ENCODE results near the gene CDYL.

Gene CDYL

DNA sequence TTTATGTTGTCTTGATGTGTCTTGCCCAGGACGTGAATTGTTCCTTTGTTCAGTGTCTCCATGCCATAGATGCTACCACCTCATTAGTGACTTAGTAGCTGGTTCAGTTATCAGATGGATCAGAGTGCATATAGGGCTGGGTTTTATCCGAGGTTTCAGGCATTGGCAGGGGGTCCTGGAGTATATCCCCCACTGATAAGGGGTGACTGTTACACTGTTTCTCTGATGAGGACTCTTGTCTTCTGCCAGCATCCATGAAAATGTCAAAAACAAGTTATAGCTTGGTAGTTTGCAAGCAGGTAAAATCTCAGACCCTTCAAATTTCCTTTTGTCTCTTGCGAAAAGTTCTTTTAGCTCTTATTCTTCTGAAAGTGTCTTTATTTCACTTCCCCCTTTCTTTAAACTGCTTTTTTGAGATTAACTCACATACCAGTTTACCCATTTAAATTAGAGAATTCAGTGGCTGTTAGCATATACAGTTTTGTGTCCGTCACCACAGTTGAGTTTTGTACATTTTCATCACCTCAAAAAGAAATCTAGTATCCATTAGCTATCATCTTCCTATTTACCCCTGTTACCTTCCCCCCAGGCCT lies 109.2 kb downstream of the CDYL start:
- DNase-seq, result no peak

DNA sequence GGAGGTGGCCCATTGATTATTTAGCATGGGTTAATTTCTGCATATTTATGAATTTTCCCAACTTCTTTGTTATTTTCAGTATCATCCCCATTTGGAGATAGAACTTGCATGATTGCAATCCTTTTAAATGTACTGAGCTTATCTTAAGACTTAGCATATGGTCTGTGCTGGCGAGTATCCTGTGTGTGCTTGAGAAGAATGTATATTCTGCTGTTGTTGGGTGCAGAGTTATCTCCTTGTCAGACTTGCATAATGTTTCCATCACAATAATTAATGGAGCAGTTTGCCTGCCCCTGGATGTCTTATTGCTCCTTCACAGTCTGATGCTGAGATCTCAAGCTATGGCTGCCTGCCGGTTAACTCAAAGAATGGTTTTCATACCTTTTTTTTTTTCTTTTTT lies 112.6 kb downstream of the CDYL start:
- no peak for DNase-seq

DNA sequence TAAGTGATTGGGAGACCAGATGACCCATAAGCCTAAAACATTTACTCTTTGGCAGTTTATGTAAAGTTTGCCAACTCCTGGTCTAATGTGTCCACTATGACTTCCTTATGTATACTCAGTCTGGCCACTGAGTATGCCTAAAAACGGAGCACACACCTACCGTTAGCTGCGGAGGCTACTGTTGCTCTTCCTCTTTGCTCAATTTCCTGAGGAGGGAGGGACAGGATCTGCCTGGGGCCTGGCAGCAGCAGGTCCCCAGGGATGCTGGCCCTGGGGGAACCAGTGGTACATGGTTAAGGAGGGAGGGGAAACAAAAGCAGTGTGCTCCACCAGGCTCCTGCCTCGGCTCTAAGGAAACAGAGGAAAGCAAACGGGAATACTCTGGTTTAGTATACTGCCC lies 113.5 kb downstream of the CDYL start:
- no peak for DNase-seq

DNA sequence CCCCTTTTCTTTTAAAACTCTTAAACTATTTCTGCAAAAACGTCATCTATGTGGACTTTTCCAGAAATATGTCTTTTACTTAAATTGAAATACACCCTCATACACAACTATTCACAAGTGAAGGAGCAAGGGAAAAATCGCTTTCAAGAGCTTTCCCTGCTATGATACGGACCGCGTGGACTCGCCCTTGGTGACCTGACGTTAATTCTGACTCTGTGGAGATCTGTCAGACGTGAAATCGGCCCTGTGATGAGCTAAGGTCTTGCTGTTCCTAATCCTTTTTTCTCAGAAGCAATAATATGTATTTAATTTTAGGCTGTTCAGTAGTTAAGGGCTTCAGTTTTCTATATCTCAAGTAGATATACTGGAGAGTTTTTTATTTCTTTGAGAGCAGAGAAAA lies 114.0 kb downstream of the CDYL start:
- DNase-seq, result no peak

DNA sequence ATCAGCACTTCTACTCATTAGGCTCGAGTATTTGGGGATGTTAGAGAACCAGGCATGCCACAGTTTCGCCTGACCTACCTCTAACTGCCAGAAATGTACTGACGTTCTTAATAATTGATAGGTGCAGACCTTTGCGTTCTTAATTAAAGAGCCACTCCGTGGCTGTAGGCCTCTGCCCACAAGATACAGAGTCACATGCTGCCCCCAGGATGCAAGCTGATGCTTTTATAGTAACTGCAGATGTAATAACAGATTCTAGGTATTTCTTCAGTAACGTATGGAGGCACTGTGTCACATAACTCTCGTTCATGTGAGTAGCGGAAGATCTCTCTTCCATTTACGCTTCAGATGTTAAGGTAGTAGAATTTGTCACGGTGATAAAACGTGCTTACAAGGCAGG lies 114.4 kb downstream of the CDYL start:
- no peak for DNase-seq

DNA sequence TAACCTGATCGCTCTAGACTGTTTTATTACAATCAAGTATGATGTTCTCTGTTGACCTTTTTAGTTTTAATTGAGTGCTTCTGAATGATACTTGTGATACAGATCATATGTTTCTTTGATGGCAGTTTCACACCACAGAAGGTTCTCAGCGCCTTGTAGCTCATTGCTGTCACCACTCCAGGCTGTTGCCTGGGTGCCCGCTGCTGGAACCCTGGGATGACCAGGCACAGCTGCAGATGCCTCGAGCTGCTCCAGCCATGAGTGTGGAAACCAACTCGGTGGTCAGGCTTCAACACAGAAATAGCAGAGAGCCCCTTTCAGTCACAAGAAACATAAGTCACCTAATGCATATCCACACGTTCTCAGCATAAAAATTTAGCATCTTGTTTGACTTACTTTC lies 114.9 kb downstream of the CDYL start:
- DNase-seq, result no peak

DNA sequence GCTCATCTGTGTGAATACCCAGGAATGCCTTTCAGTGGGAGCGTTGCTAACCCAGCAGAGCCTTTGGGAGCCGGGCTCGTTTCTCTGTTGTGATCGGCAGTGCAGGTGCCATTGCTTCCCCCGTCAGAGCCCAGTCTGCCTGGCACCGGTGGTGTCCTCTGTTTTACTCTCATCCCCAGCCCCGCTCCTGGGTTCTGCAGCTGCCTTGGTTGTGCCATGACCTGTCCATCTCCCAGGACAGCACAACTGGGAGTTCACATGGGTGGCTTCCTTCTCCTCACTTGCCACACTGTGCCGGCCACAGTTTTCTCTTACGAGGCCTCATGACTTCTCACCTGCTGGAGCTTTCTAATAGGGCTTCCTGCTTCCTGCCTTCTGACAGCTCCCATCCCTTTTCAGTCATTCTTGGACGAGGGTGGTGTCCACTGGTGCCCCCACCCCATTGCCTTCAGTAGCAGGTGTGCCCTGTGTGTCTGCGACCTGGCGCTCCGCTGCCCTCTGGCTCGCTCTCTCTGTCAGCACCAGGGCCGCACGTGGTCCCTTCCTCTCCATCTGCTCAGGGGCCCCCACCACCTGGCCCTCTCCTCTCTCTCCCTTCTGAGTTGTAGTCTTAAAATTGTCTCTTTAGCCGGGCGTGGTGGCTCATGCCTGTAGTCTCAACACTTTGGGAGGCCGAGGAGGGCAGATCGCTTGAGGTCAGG lies 116.7 kb downstream of the CDYL start:
- DNase-seq, result no peak

DNA sequence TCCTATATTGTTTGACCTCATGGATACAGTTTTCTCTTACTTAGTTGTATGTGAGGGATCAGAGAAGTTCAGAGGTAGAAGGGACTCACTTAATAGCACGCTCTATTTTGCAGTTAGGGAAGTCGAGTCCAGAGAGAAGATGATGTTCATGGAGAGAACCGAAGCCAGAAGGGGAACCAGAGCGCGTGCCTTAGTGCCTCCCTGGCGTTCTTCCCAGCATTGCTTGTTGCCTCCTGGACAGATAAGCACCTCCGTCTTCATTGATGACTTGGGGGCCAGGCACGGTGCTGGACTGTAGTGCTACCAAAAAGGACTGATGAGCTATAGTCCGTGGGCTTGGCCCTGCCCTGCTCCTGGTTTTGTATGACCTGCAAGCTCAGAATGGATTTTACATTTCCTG lies 117.8 kb downstream of the CDYL start:
- no peak for DNase-seq

DNA sequence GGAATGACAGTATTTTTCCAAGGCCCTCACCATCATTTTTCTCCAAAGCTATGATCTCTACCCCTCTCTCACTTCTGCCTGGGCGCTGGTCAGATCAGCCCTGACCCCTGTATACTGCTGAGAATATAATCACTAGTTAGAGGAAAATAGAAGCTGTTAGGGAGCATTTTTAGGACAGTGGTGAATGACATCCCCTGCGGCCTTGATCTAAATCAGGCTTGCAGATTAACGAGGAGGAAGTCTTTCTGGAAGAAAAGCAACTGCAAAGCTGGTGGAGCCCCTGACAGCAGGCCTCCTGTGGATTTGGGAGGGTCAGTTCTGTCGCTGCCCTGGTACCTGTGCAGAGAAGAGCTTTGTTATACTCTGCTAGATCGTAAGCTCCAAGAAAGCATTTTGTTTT lies 119.8 kb downstream of the CDYL start:
- no peak for DNase-seq

DNA sequence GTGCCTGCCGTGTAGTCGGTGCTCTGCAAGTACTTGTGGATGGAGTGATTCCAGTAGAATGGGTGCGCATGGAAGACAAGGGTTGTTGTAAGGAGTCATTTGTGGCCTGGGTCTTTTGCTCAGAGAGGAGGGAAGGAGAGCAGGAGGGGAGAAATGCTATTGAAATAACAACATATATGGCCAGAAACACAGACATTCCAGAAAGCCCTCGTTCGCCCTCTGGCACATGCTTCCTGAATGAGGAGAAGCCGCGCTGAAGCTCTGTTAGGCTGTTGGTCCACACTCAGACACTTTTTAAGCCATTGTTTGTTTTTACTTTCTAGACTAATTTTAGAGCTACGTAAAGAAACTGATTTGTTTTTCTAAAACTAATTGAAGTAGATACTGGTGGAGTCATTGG lies 120.2 kb downstream of the CDYL start:
- no peak for DNase-seq

DNA sequence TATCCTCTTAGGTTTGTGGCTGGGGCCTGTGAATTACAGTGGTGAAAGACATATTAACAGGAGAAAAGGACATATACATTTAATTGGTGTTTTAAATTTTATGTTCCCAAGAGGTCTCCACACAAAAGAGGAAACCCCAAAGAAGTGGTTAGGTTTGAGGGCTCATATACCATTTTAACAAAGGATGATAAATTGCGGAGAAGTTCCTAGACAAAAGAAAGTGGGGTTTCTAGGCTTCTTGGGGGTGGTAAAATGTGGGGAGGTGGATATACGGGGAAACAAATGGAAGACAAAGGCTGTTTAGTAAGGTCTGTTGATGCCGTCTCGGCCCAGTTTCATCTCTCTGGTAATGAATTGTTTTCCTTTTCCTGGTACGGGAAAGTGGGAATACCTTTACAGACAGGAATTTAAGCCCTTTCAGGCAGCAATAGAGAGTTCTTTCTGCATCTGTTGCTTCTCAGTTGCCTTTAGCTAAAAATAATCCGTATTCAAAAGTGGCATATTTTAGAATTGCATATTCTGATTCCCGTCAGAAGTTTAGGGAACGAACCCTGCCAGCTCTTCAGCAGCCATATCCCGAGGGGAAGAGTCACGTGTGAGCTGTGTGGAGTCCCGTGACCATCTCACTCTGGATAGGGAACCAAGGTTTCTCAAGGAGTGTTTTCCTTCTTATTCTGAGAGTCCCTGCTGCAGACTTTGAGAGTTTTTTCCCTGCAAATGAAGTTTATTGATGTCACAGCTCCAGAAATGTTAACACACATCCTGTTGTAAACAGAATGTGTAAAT lies 123.2 kb downstream of the CDYL start:
- DNase-seq, result no peak

DNA sequence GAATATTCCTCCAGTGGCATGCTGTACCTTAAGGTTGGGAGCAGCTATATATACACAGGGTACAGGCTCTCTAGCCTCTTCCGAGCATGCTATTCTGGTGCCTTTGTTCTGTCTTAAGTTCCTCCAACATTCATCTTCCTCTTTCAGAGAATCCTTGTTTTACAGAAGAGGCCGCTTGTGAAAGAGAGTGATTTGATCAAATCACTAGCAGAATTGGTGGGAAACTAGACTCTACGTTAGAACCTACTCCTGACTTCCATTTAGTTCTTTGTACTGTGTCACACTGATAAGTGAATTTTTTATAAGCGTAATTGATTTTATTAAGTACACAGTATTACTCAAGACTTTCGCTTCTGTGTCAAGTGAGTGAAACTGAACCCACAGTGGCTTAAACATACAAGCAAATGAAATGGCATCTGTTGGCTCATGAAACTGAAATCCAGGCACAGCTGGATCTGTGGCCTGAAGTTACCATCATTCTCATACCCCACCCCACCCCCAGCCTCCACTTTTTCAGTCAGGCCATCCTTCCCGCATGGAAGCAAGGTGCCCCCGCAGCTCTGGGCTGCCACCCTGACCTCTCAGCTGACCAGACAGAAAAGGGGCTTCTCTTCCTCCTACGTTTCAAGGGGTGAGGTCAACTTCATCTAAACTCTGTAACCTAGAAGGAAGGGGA lies 125.3 kb downstream of the CDYL start:
- no peak for DNase-seq

DNA sequence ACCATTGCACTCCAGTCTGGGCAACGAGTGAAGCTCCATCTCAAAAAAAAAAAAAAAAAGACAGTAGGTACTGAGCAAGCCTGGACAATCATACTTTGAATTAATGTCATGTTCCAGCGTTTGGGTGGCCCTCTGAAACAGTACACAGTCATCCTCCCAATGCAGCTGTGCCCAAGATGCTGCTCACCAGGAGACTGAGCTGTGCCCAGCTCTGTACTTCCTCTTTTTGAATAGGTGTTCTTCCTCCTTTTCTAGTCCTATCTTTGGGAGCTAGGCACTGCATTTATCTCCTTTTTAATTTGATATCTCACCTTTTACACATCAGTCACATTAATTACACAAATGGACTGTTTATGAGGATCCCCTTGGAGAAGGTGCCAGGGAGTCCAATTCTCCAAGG lies 126.2 kb downstream of the CDYL start:
- DNase-seq, result peak; percentile 22

DNA sequence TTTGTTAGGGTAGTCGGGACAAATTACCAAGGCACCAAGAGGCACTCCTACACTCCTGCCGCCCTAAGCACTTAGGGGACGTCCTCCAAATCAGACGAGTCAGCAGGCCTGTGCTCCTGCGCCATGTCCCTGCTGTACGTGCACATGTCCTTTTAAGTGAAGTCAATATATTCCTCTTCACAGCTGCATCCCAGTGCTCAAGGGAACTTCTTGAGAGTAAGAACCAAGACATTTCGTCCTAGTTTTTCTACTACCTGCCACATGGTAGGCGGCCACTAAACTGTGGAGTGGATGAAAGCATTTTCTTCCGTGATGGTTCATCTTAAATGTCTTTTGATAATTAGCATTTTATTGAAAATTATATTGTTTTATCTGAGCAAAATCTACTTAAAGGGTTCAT lies 126.9 kb downstream of the CDYL start:
- DNase-seq, result no peak

DNA sequence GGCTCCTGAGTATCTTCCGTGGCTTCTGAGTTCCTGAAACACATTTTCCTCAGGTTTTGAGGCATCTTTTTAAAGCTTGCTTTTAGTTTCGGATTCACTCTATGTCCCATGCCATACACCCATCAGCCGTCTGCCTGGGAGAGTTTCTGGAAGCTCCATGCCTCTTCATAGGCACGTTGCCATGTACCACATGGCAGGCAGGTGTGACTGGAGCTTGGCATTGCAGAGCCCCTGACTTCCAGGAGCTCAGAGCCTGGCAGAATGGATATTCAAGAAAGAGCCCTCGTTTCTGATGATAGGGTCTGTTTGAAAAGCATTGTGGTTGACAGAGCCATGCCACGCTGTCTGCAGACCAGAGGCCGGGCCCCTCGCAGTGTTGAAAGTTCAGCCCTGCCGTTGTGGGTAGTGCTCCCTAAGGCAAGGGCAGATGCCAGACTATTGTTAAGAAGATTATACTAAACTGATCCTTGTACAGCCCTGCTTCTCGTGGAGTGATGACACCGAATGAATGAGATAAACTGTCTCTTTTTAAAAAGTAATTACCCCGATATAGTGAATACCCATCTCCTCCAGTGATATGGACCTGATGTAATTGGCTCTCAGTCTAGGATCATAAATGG lies 127.7 kb downstream of the CDYL start:
- no peak for DNase-seq

DNA sequence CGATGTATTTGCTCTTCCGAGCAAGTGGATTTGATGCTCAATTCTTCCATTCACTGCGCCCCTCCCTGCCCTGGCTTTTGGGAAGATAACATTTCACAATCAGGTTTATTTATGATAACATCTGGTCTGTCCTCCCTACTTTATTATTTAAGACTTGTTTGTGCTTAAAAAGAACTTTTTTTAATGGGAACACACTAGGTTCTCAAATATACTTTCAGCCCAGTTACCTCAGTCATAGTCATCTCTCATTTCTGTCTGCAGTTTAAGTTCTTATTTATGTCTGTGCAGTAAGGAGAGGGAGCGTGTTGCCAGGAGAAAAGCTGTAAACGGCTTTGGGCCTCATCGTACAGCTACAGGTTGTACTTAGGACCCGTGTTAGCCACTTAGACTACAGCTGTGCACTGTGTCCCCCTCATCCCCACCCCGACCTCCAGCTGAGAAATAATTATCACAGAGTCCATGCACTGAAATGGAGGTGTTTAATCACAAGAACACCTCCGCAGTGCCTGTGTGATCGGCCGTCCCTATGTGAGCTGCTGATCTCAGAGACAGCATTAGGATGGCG lies 128.3 kb downstream of the CDYL start:
- DNase-seq, result no peak

DNA sequence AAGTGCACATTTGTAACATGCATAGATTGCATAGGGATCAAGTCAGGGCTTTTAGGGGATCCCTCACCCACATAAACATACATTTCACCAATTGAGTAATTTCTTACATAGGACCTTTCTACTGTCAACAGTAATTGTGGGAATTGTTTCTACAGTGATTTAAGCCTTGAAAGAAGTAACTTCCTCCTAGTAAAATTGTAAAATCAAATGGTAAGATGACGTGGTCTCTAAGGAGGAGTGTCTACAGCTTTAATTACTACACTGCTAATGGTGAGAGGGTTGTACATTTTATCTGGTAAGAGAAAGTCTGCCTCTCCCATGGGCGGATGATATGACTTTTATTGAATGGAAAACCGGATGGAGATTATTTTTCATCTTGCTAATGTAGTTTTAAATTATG lies 129.6 kb downstream of the CDYL start:
- peak; percentile 29 for DNase-seq

DNA sequence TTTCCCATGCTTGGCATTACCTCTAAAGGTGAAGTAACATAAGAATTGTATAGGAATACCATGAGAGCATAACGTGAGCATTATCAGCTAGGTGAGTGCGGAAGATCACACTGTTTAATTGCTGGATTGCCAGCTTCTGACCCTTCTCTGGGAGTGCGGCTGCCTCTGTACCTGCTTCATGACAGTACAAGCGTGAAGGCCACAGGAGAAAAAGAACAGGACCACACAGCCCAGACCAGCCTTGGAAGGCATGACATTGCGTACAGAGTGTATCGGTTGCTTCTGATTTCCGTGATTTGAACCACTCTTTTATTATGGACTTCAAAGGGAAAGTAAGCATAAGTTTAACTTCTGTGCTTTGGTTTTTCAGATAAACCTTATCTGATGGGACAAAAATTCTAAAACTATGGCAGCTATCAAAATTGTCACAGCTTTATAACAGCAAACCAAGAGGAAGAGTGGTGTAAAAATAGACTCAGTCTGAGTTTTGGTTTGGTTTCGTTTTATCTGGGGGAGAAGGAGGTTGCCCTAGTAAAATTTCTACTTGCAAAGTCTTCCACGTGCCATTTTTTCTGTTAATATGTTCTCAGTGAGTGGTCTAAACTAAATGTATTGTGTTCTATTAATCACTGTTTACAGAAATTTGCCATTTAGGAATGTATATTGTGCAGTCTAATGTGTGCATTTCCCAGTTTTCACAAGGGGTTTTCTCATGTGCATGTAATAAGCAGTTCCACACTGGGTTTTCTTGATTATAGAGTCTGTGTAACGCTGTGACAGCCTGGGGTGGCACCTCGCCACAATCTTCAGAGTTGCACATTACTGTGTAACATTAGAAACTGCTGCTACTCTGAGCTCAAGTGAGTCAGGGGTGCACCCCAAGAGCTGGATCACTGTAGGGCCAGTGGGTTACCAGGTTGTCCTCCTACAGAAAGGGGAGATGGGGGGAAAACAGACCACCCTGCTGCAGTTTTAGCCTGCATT lies 130.4 kb downstream of the CDYL start:
- DNase-seq, result peak; percentile 40

DNA sequence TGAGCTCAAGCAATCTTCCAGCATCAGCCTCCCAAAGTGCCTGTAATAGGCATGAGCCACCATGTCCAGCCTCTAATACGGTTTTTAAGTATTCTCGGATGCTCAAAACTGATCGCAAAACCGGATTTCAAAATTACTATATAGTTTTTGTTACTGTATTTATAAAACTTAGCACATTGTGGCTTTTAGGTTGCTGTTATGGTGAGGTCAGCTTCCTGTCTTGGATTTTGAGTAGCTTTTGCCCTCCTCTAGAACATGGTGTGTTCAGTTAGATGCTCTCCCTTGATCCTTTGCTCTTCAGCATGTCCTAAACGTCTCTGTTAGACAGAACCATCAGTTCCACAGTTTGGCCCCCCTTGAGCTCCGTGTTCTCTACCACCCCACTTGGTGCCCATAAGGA lies 131.4 kb downstream of the CDYL start:
- DNase-seq, result no peak

DNA sequence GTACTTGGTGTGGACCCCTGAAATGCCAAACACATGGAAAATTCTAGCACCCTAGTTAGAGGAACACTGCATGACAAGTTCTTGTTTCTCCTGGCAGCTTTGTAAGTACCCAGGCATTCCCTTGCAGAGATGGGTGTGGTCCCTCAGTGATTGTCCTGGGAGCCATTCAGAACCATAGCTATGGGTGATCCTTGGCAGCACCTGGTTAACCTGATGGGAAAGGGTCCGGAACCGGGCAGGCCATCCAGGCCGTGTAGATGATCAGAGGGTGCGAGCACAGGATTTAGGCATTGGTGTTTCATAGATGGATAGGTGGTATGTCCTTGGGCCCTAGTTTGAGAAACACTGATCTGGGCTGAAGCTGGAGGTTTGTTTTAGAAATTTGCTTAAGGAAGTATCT lies 131.9 kb downstream of the CDYL start:
- DNase-seq, result no peak

DNA sequence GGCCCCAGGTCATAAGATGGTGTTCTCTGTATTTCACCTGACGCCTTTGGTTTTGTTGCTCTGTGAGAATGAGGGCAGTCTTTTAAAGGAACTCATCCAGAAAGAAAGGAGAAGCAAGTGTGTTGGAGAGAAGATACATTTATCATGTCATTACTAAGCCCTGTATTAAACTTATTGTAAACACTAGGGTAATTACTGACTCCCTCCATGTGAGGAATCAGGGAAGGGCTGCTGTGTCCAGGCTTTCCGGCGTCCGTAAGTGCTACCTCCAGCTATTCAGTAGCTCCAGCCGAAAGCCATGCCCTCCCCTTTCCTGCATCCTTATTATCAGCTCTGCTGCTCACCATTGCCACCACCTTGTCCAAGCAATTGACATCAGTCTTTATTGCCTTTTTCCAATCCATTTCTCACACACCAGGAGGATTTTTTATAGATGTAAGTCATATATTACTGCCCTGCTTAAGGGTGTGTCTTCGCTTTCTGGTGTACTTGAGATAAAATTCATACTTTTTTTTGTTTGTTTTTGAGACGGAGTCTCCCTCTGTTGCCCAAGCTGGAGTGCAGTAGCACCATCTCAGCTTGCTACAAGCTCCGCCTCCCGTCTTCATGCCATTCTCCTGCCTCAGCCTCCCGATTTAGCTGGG lies 133.0 kb downstream of the CDYL start:
- no peak for DNase-seq

Data from OCI-M1 (cell line).